ENCODE results near the gene PAGR1.

Gene PAGR1

DNA sequence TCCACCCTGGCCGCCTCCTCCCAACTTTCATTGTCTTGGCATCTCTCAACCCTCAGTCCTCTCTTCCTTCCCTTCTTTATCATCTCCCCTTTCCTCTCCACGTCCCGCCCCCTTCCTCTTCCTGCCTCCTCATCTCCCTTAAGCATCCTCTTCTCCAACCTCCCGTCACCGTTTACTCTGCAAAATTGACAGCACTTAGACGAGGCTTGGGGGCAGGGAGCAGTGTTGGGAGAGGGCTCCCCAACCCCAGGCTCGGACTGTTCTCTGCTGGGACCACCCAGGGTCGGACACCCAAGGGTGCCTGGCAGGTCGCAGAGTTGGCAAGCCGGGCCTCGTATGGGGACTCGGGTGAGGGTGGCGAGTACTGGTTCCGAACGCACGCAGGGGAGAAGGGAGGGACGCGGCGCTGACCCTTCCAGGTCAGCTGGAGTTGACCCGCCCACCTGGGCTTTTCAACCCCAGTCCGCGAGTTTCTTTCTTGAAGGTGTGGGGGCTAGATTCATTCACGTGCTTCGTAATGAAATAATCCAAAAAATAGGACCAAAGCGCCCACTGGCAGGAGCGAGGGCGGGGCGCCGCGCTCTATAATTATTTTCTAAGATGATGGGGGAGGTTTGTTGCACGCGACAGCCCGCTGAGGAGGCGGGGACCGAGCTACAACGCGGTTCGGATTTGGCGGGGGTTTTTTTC is 775 bp upstream of the PAGR1 start:
- Histone ChIP-seq H2AFZ (ENCODE audit: low read length, unreplicated experiment) (peak overlapping the region; percentile 61), H3K79me2 (ENCODE audit: control insufficient read depth, insufficient read depth, low read length, unreplicated experiment) (peaks cover 28% of the 10 kb centered on the region), H3K36me3 (ENCODE audit: insufficient read depth, low read length) (no peaks in the 10 kb centered on the region), H3K27ac (ENCODE audit: low read depth, low read length) (peak overlapping the region; percentile 63), H3K4me1 (ENCODE audit: control insufficient read depth, insufficient read depth, low read length, unreplicated experiment) (peaks cover 31% of the 10 kb centered on the region), H3K4me3 (ENCODE audit: low read depth, low read length) (peak overlapping the region; percentile 87), H3K27me3 (ENCODE audit: insufficient read depth, low read length) (no peaks in the 10 kb centered on the region)

DNA sequence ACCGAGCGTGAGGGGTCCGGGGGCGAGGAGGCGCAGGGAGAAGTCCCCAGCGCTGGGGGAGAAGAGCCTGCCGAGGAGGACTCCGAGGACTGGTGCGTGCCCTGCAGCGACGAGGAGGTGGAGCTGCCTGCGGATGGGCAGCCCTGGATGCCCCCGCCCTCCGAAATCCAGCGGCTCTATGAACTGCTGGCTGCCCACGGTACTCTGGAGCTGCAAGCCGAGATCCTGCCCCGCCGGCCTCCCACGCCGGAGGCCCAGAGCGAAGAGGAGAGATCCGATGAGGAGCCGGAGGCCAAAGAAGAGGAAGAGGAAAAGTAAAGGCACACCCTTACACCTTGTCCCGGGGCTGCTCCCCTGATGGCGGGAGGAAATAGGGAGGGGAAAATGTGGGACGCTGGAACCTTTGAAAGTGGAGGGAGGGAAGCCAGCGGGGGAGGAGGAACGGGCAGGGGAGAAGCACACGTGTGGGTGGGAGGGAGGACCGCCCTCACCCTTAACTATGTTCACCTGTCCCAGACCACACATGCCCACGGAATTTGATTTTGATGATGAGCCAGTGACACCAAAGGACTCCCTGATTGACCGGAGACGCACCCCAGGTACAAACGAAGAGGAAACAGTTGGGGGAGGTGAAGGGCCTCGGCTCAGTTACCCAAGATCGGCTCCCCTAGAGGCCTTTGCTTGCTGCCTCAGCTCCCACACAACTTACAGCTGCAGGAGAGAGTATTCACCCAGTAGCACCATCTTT is 916 bp downstream of the PAGR1 start:
- peaks cover 43% of the 10 kb centered on the region for H3K79me2 ChIP-seq (ENCODE audit: control insufficient read depth, insufficient read depth, low read length, unreplicated experiment)
- no peaks in the 10 kb centered on the region for H3K36me3 ChIP-seq (ENCODE audit: insufficient read depth, low read length)
- H3K4me3 ChIP-seq (ENCODE audit: low read depth, low read length) = peak overlapping the region; percentile 87
- peaks cover 28% of the 10 kb centered on the region for H3K4me1 ChIP-seq (ENCODE audit: control insufficient read depth, insufficient read depth, low read length, unreplicated experiment)
- peak overlapping the region; percentile 63; the same call in 1 of the 2 replicates for H3K27ac ChIP-seq (ENCODE audit: low read depth, low read length)
- peak overlapping the region; percentile 52 for H2AFZ ChIP-seq (ENCODE audit: low read length, unreplicated experiment)
- H3K27me3 ChIP-seq (ENCODE audit: insufficient read depth, low read length) = no peaks in the 10 kb centered on the region

GRCh38 chr16:29818082-29818481 is 2.1 kb downstream of the PAGR1 start:
- H3K27me3 ChIP-seq (ENCODE audit: insufficient read depth, low read length) = no peaks in the 10 kb centered on the region
- H3K36me3 ChIP-seq (ENCODE audit: insufficient read depth, low read length) = no peaks in the 10 kb centered on the region
- H3K4me3 ChIP-seq (ENCODE audit: low read depth, low read length) = peak overlapping the region; percentile 23; the same call in 1 of the 2 replicates
- H2AFZ ChIP-seq (ENCODE audit: low read length, unreplicated experiment) = no peak overlapping the region
- peaks cover 39% of the 10 kb centered on the region for H3K4me1 ChIP-seq (ENCODE audit: control insufficient read depth, insufficient read depth, low read length, unreplicated experiment)
- no peak overlapping the region for H3K27ac ChIP-seq (ENCODE audit: low read depth, low read length)
- peaks cover 54% of the 10 kb centered on the region for H3K79me2 ChIP-seq (ENCODE audit: control insufficient read depth, insufficient read depth, low read length, unreplicated experiment)

GRCh38 chr16:29819506-29819905 is 3.6 kb downstream of the PAGR1 start:
- Histone ChIP-seq H3K79me2 (ENCODE audit: control insufficient read depth, insufficient read depth, low read length, unreplicated experiment) (peaks cover 64% of the 10 kb centered on the region), H3K36me3 (ENCODE audit: insufficient read depth, low read length) (no peaks in the 10 kb centered on the region), H3K4me1 (ENCODE audit: control insufficient read depth, insufficient read depth, low read length, unreplicated experiment) (peaks cover 52% of the 10 kb centered on the region), H2AFZ (ENCODE audit: low read length, unreplicated experiment) (no peak overlapping the region), H3K27me3 (ENCODE audit: insufficient read depth, low read length) (no peaks in the 10 kb centered on the region), H3K27ac (ENCODE audit: low read depth, low read length) (no peak overlapping the region), H3K4me3 (ENCODE audit: low read depth, low read length) (peak overlapping the region; percentile 85)

- peaks cover 53% of the 10 kb centered on the region for H3K4me1 ChIP-seq (ENCODE audit: control insufficient read depth, insufficient read depth, low read length, unreplicated experiment)
These were observed 4.3 kb downstream of the PAGR1 start, which contains the start of gene MVP for GRCh38 chr16:29820271-29820701. Gene MVP, plus strand, starts transcription at chr16:29820462. Its CDS starts 10,088 bp downstream, at chr16:29830550.

GRCh38 chr16:29820730-29821642 is 5.0 kb downstream of the PAGR1 start:
- H2AFZ ChIP-seq (ENCODE audit: low read length, unreplicated experiment) = no peak overlapping the region
- H3K27ac ChIP-seq (ENCODE audit: low read depth, low read length) = peak overlapping the region; percentile 89
- H3K36me3 ChIP-seq (ENCODE audit: insufficient read depth, low read length) = no peaks in the 10 kb centered on the region
- peaks cover 75% of the 10 kb centered on the region for H3K79me2 ChIP-seq (ENCODE audit: control insufficient read depth, insufficient read depth, low read length, unreplicated experiment)
- peaks cover 60% of the 10 kb centered on the region for H3K4me1 ChIP-seq (ENCODE audit: control insufficient read depth, insufficient read depth, low read length, unreplicated experiment)
- H3K4me3 ChIP-seq (ENCODE audit: low read depth, low read length) = peak overlapping the region; percentile 85
- no peaks in the 10 kb centered on the region for H3K27me3 ChIP-seq (ENCODE audit: insufficient read depth, low read length)

More at GRCh38 chr16:29820271-29820701, 4.3 kb downstream of the PAGR1 start, which contains the start of gene MVP:
- Histone ChIP-seq H3K36me3 (ENCODE audit: insufficient read depth, low read length) (no peaks in the 10 kb centered on the region), H3K27ac (ENCODE audit: low read depth, low read length) (peak within 1 kb of the TSS; percentile 89), H3K27me3 (ENCODE audit: insufficient read depth, low read length) (no peaks in the 10 kb centered on the region), H3K4me3 (ENCODE audit: low read depth, low read length) (peak within 1 kb of the TSS; percentile 85), H2AFZ (ENCODE audit: low read length, unreplicated experiment) (no peak within 1 kb of the TSS), H3K79me2 (ENCODE audit: control insufficient read depth, insufficient read depth, low read length, unreplicated experiment) (peaks cover 68% of the 10 kb centered on the region)

- H3K36me3 ChIP-seq (ENCODE audit: insufficient read depth, low read length) = no peaks in the 10 kb centered on the region
- no peaks in the 10 kb centered on the region for H3K27me3 ChIP-seq (ENCODE audit: insufficient read depth, low read length)
- peak overlapping the region; percentile 89 for H3K27ac ChIP-seq (ENCODE audit: low read depth, low read length)
- H2AFZ ChIP-seq (ENCODE audit: low read length, unreplicated experiment) = no peak overlapping the region
- peaks cover 79% of the 10 kb centered on the region for H3K79me2 ChIP-seq (ENCODE audit: control insufficient read depth, insufficient read depth, low read length, unreplicated experiment)
- peaks cover 63% of the 10 kb centered on the region for H3K4me1 ChIP-seq (ENCODE audit: control insufficient read depth, insufficient read depth, low read length, unreplicated experiment)
- H3K4me3 ChIP-seq (ENCODE audit: low read depth, low read length) = peak overlapping the region; percentile 85
These were observed 5.7 kb downstream of the PAGR1 start for GRCh38 chr16:29821643-29822115.

DNA sequence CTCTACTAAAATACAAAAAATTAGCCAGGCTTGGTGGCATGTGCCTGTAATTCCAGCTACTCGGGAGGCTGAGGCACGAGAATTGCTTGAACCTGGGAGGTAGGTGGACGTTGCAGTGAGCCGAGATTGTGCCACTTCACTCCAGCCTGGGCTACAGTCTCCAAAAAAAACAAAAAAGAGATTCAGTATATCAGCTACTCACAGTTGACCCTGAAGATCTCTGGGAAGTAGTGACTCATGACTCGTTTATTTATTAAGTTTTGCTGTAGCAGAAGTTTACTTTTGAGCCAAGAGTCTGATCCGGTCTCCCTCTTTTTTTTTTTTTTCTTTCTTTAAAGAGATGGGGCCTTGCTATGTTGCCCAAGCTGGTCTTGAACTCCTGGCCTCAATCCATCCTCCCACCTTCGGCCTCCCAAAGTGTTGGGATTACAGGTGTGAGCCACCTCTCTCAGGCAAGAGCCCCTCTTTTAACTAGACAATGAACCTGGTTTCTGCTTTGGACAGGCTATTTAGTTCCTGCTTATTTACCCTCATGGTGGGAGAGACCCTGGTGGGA is 8.7 kb downstream of the PAGR1 start:
- peaks cover 85% of the 10 kb centered on the region for H3K79me2 ChIP-seq (ENCODE audit: control insufficient read depth, insufficient read depth, low read length, unreplicated experiment)
- peak overlapping the region; percentile 74 for H3K27ac ChIP-seq (ENCODE audit: low read depth, low read length)
- H3K4me3 ChIP-seq (ENCODE audit: low read depth, low read length) = peak overlapping the region; percentile 54
- H3K27me3 ChIP-seq (ENCODE audit: insufficient read depth, low read length) = no peaks in the 10 kb centered on the region
- H3K36me3 ChIP-seq (ENCODE audit: insufficient read depth, low read length) = no peaks in the 10 kb centered on the region
- peaks cover 56% of the 10 kb centered on the region for H3K4me1 ChIP-seq (ENCODE audit: control insufficient read depth, insufficient read depth, low read length, unreplicated experiment)
- no peak overlapping the region for H2AFZ ChIP-seq (ENCODE audit: low read length, unreplicated experiment)

DNA sequence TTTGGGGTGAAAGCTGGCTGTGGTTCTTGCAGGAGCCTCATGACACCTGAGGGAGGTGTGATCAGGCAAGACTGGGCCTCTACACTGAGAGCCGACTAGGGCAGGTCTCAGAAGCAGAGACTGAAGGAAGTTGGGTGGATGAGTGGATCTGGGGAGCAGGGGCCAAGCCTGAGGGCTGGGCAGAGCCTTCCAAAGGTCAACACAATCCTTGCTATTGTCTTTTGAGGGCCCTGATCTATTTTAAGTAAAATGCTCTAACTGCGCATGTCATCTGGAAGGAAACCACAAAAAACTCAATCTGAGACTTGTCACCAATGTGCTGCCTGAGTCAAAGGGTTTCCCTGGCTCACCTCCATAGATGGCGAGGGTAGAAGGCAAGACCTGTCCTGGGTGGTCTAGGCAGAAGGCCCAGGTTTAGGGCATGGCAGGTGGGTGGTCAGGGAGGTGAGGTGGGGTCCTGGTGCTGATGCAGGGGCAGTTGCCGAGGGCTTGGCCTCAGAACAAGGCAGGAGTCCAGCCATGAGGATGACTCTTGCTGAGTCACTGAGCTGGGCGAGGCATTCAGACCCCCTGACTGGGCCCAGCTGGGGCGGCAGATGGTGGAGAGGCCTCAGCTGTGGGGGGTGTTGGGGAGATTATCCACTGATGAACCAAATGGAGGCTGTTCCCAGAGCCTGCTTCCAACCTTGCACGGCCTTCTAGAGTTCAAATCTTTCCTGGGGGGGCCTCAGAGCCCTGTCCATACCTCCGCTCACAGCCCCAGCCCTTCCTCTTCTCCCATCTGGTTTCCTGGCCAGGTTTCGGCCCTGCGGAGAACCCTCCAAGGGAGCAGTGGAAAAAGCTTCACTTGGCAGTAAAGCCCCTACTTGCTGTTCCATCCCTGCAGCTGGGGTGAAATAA is 9.4 kb downstream of the PAGR1 start:
- peak overlapping the region; percentile 74 for H3K27ac ChIP-seq (ENCODE audit: low read depth, low read length)
- peaks cover 55% of the 10 kb centered on the region for H3K4me1 ChIP-seq (ENCODE audit: control insufficient read depth, insufficient read depth, low read length, unreplicated experiment)
- H3K79me2 ChIP-seq (ENCODE audit: control insufficient read depth, insufficient read depth, low read length, unreplicated experiment) = peaks cover 84% of the 10 kb centered on the region
- no peak overlapping the region for H2AFZ ChIP-seq (ENCODE audit: low read length, unreplicated experiment)
- no peaks in the 10 kb centered on the region for H3K27me3 ChIP-seq (ENCODE audit: insufficient read depth, low read length)
- H3K36me3 ChIP-seq (ENCODE audit: insufficient read depth, low read length) = no peaks in the 10 kb centered on the region
- H3K4me3 ChIP-seq (ENCODE audit: low read depth, low read length) = peak overlapping the region; percentile 54

Measured in ACC112 (cell line).